GF-D8 (cell line): ENCODE measurements around the gene ZNF491.
"Not testable (repeated sequence)": the region's sequence is repeated elsewhere in the genome, so short reads cannot be mapped to it uniquely, and the experiment has no call there.

Experiments used
- DNase-seq: peaks from one replicate; lab custom pipeline; 2025; lab: John Stamatoyannopoulos, UW

The ZNF491 gene

GRCh38 chr19:11806354-11807098 lies 8.2 kb downstream of the ZNF491 start:
- no peak for DNase-seq

- no peak for DNase-seq
Observed at GRCh38 chr19:11807099-11807380, 8.7 kb downstream of the ZNF491 start.

- no peak for DNase-seq
Observed at GRCh38 chr19:11813703-11814028, 15.3 kb downstream of the ZNF491 start.

- DNase-seq, result peak; percentile 72
Observed at GRCh38 chr19:11814029-11814699, 15.8 kb downstream of the ZNF491 start, which contains the start of gene ZNF440. ZNF440 (plus strand) TSS chr19:11814273; CDS start chr19:11814448, 175 bp downstream.

- no peak for DNase-seq
Observed at GRCh38 chr19:11814700-11815035, 16.3 kb downstream of the ZNF491 start.

GRCh38 chr19:11821474-11822109 lies 23.3 kb downstream of the ZNF491 start:
- no peak for DNase-seq

GRCh38 chr19:11828957-11829876 lies 30.9 kb downstream of the ZNF491 start:
- not testable (repeated sequence) for DNase-seq

- DNase-seq, result no peak
Observed at GRCh38 chr19:11832253-11832912, 34.1 kb downstream of the ZNF491 start.

- DNase-seq, result no peak
Observed at GRCh38 chr19:11833541-11833940, 35.2 kb downstream of the ZNF491 start.

- DNase-seq, result not testable (repeated sequence)
Observed at GRCh38 chr19:11835626-11836066, 37.3 kb downstream of the ZNF491 start.

- no peak for DNase-seq
Observed at GRCh38 chr19:11843722-11844121, 45.4 kb downstream of the ZNF491 start.

GRCh38 chr19:11847615-11848014 lies 49.3 kb downstream of the ZNF491 start:
- not testable (repeated sequence) for DNase-seq

- DNase-seq, result no peak
Observed at GRCh38 chr19:11848200-11848593, 49.9 kb downstream of the ZNF491 start.

- DNase-seq, result peak; percentile 76
Observed at GRCh38 chr19:11848594-11849469, 50.5 kb downstream of the ZNF491 start, which contains the start of gene ZNF439. ZNF439 (plus strand) TSS chr19:11848726; CDS start chr19:11848868, 142 bp downstream.

GRCh38 chr19:11850289-11850688 lies 52.0 kb downstream of the ZNF491 start:
- DNase-seq, result not testable (repeated sequence)

GRCh38 chr19:11853358-11853757 lies 55.0 kb downstream of the ZNF491 start:
- no peak for DNase-seq

- DNase-seq, result no peak
Observed at GRCh38 chr19:11856596-11857250, 58.4 kb downstream of the ZNF491 start.
